ENCODE data around the gene ARPC1A.
"Not testable (repeated sequence)": the region's sequence is repeated elsewhere in the genome, so short reads cannot be mapped to it uniquely, and the experiment has no call there.

The ARPC1A gene

DNA sequence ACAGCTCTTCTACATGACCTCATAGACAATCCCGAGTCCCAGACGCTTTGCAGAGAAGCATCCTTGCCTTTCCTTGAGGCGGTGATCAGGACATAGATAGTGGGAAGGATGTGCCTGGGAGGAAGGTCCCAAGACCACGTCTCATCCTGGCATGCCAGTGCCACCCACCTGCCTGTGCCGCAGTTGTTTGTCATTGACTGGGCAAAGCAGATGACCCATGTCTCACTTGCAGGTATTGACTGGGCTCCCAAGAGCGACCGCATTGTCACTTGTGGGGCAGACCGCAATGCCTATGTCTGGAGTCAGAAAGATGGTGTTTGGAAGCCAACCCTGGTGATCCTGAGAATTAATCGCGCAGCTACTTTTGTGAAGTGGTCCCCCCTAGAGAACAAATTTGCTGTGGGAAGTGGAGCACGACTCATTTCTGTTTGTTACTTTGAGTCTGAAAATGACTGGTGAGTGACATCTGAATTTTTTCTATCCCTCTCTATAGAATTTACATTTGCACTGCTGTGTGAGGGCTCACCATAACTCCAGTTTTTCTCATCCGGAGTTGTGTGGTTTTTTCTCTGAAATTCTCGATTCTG lies 18.5 kb downstream of the ARPC1A start:
- no peaks in the 10 kb centered on the region for H3K36me3 ChIP-seq (ENCODE audit: control insufficient read depth, insufficient read depth, low read length)
- H3K4me1 ChIP-seq: no peaks in the 10 kb centered on the region
- no peak overlapping the region for H3K4me3 ChIP-seq (ENCODE audit: low read depth, low read length)
- H3K4me2 ChIP-seq (ENCODE audit: low read length): no peak overlapping the region
- no peak overlapping the region for H3K9ac ChIP-seq
- no peaks in the 10 kb centered on the region for H3K27me3 ChIP-seq (ENCODE audit: control insufficient read depth, insufficient read depth, low read length)
- no peak overlapping the region for H2AFZ ChIP-seq
- no peaks in the 10 kb centered on the region for H3K79me2 ChIP-seq
- TF ChIP-seq, protein P1, sequence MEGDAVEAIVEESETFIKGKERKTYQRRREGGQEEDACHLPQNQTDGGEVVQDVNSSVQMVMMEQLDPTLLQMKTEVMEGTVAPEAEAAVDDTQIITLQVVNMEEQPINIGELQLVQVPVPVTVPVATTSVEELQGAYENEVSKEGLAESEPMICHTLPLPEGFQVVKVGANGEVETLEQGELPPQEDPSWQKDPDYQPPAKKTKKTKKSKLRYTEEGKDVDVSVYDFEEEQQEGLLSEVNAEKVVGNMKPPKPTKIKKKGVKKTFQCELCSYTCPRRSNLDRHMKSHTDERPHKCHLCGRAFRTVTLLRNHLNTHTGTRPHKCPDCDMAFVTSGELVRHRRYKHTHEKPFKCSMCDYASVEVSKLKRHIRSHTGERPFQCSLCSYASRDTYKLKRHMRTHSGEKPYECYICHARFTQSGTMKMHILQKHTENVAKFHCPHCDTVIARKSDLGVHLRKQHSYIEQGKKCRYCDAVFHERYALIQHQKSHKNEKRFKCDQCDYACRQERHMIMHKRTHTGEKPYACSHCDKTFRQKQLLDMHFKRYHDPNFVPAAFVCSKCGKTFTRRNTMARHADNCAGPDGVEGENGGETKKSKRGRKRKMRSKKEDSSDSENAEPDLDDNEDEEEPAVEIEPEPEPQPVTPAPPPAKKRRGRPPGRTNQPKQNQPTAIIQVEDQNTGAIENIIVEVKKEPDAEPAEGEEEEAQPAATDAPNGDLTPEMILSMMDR (IDR thresholded peaks at IDR 0.05): no peak
- H3K9me3 ChIP-seq (ENCODE audit: control insufficient read depth, low read length): no peaks in the 10 kb centered on the region
- no peak overlapping the region for H3K27ac ChIP-seq

DNA sequence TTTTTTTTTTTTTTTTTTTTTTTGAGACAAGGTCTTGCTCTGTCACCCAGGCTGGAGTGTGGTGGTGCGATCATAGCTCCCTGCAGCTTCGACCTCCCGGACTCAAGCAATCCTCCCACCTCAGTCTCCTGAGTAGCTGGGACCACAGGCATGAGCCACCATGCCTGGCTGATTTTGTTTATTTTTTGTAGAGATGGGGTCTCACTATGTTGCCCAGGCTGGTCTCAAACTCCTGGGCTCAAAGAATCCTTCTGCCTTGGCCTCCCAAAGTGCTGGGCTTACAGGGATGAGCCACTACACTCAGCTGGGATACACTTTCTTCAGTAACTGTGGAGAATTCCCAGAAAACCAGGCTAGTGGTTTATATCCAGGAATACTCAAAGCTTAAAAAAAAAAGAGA lies 24.9 kb downstream of the ARPC1A start:
- H3K4me2 ChIP-seq (ENCODE audit: low read length); H3K9me3 ChIP-seq (ENCODE audit: control insufficient read depth, low read length); H3K36me3 ChIP-seq (ENCODE audit: control insufficient read depth, insufficient read depth, low read length); H3K27me3 ChIP-seq (ENCODE audit: control insufficient read depth, insufficient read depth, low read length); H3K27ac ChIP-seq; H3K79me2 ChIP-seq; H3K9ac ChIP-seq; H3K4me3 ChIP-seq (ENCODE audit: low read depth, low read length); H3K4me1 ChIP-seq; H2AFZ ChIP-seq: not testable (repeated sequence)

DNA sequence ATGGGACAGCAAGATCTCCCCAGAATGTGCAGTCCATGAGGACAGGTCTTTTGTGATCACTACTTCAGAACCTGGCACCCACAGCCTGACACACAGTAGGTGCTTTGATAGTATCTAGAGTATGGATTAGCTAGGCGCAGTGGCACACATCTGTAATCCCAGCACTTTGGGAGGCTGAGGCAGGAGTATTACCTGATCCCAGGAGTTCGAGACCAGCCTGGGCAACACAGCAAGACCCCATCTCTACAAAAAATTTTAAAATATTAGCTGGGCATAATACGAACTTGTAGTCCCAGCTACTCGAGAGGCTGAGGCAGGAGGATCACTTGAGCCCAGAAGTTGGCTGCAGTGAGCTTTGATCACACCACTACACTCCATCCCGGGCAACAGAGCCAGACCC lies 26.5 kb downstream of the ARPC1A start:
- TF ChIP-seq, protein P1 (IDR thresholded peaks at IDR 0.05): no peak
- H3K9me3 ChIP-seq (ENCODE audit: control insufficient read depth, low read length): no peaks in the 10 kb centered on the region
- no peaks in the 10 kb centered on the region for H3K27me3 ChIP-seq (ENCODE audit: control insufficient read depth, insufficient read depth, low read length)
- H3K4me2 ChIP-seq (ENCODE audit: low read length): no peak overlapping the region
- H3K36me3 ChIP-seq (ENCODE audit: control insufficient read depth, insufficient read depth, low read length): no peaks in the 10 kb centered on the region
- no peak overlapping the region for H3K9ac ChIP-seq
- H3K4me3 ChIP-seq (ENCODE audit: low read depth, low read length): no peak overlapping the region
- H3K27ac ChIP-seq: no peak overlapping the region
- no peaks in the 10 kb centered on the region for H3K79me2 ChIP-seq
- H3K4me1 ChIP-seq: no peaks in the 10 kb centered on the region
- no peak overlapping the region for H2AFZ ChIP-seq

DNA sequence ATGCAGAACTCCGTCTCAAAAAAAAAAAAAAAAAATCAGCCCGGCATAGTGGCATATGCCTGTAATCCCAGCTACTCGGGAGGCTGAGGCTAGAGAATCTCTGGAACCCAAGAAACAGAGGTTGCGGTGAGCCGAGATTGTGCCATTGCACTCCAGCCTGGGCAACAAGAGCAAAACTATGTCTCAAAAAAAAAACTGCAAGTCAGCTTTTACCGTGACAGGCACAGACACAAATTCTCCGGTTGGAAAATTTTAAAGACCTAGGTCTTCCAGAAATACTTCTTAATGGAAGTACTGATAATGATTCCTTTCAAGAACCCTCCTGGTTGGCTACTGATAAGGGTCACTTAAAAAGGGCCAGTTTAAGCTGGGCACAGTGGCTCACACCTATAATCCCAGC lies 29.4 kb downstream of the ARPC1A start:
- Histone ChIP-seq H3K27me3 (ENCODE audit: control insufficient read depth, insufficient read depth, low read length) (no peaks in the 10 kb centered on the region), H3K4me1 (no peaks in the 10 kb centered on the region), H2AFZ (no peak overlapping the region), H3K4me2 (ENCODE audit: low read length) (no peak overlapping the region), H3K27ac (no peak overlapping the region), H3K9ac (no peak overlapping the region), H3K4me3 (ENCODE audit: low read depth, low read length) (no peak overlapping the region), H3K9me3 (ENCODE audit: control insufficient read depth, low read length) (no peaks in the 10 kb centered on the region), H3K36me3 (ENCODE audit: control insufficient read depth, insufficient read depth, low read length) (no peaks in the 10 kb centered on the region), H3K79me2 (no peaks in the 10 kb centered on the region)
- TF ChIP-seq, protein P1 (IDR thresholded peaks at IDR 0.05): no peak

DNA sequence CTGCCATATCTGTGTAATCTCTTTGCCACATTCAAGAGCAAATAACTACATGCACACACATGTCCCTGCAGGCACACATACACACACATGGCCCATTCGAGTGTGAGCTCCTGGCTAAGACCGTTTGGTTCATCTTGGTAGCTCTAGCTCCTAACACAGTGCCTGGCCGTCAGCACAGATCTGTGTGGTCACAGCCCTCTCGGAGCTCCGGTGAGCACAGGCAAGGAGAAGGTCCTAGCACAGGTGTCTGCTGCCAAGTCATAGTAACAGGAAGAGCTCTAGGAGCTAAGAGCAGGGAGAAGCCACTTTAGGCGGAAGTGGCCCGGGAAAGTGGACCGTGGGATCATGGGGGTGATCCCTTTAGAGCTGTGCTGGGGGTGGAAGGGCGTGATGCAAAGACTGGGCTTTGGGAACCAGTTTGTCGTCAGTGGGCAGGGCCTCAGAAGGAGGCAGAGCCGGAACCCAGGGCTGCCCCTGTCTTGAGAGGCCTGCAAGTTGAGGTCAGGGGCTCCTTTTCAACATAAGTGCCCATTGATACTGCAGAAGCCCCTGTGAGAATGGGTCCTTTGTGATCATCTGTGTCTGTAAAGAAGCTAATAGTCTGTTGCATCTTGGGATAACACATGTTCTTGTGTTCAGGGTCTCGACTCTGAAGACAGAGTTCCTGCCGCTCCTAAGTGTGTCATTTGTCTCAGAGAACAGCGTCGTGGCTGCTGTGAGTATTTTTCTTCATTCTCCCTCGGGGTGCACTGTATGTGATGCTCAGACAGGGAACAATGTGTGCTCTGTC lies 32.2 kb downstream of the ARPC1A start:
- Histone ChIP-seq H3K27me3 (ENCODE audit: control insufficient read depth, insufficient read depth, low read length) (no peaks in the 10 kb centered on the region), H3K79me2 (no peaks in the 10 kb centered on the region), H3K4me2 (ENCODE audit: low read length) (no peak overlapping the region), H3K4me1 (no peaks in the 10 kb centered on the region), H3K9ac (no peak overlapping the region), H2AFZ (no peak overlapping the region), H3K27ac (no peak overlapping the region), H3K9me3 (ENCODE audit: control insufficient read depth, low read length) (no peaks in the 10 kb centered on the region), H3K4me3 (ENCODE audit: low read depth, low read length) (no peak overlapping the region), H3K36me3 (ENCODE audit: control insufficient read depth, insufficient read depth, low read length) (no peaks in the 10 kb centered on the region)
- TF ChIP-seq, protein P1 (IDR thresholded peaks at IDR 0.05): no peak

DNA sequence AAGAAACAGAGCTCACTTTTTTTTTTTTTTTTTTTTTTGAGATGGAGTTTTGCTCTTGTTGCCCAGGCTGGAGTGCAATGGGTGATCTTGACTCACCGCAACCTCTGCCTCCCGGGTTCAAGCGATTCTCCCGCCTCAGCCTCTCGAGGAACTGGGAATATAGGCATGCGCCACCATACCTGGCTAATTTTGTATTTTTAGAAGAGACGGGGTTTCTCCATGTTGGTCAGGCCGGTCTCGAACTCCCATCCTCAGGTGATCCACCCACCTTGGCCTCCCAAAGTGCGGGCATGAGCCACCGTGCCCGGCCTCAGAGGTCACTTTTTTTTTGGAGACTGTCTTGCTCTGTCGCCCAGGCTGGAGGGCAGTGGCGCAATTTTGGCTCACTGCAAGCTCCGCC lies 32.8 kb downstream of the ARPC1A start:
- not testable (repeated sequence) for H3K36me3 ChIP-seq (ENCODE audit: control insufficient read depth, insufficient read depth, low read length); H3K27ac ChIP-seq

More for the DNA sequence above, 32.8 kb downstream of the ARPC1A start:
- not testable (repeated sequence) for H3K9me3 ChIP-seq (ENCODE audit: control insufficient read depth, low read length); H3K9ac ChIP-seq; H3K4me2 ChIP-seq (ENCODE audit: low read length); H2AFZ ChIP-seq; H3K4me1 ChIP-seq; H3K4me3 ChIP-seq (ENCODE audit: low read depth, low read length); H3K27me3 ChIP-seq (ENCODE audit: control insufficient read depth, insufficient read depth, low read length); H3K79me2 ChIP-seq

Measured in parathyroid adenoma (tissue), 2 donors.